CD1c-positive myeloid dendritic cell (primary cell): Measurements from ENCODE around the gene ANKDD1B.

Experiments
- DNase-seq: peaks from one replicate; pipeline ENCODE4 v3.0.0-alpha.2; 2016; ENCODE audit errors: extremely low spot score

ANKDD1B gene

GRCh38 chr5:75706016-75706415, 94.8 kb downstream of the ANKDD1B start:
- DNase-seq = no peak

GRCh38 chr5:75706775-75707174, 95.5 kb downstream of the ANKDD1B start:
- no peak for DNase-seq

GRCh38 chr5:75707911-75708509, 96.8 kb downstream of the ANKDD1B start:
- DNase-seq = no peak

GRCh38 chr5:75710637-75711036, 99.4 kb downstream of the ANKDD1B start:
- peak; percentile 33 for DNase-seq

GRCh38 chr5:75711151-75711550, 99.9 kb downstream of the ANKDD1B start:
- no peak for DNase-seq

- no peak for DNase-seq
These were observed 100.8 kb downstream of the ANKDD1B start for GRCh38 chr5:75712091-75712490.

- no peak for DNase-seq
These were observed 105.4 kb downstream of the ANKDD1B start for GRCh38 chr5:75716715-75717081.

- DNase-seq = peak; percentile 99
These were observed 106.0 kb downstream of the ANKDD1B start, which contains the start of gene POC5 for GRCh38 chr5:75717082-75717922. POC5 (minus strand) TSS chr5:75717437; CDS start chr5:75712937, 4,500 bp downstream.

- DNase-seq = no peak
These were observed 109.6 kb downstream of the ANKDD1B start for GRCh38 chr5:75720882-75721281.
